Measurements from ENCODE around the gene CAPZB.
A peak's percentile ranks its signal among the peaks of the same experiment; 100 is the strongest.

CAPZB gene

GRCh38 chr1:19330449-19331135 lies 154.7 kb downstream of the CAPZB start:
- no peak for DNase-seq (ENCODE audit: low read depth in 2 of 2)

GRCh38 chr1:19329611-19330010 lies 155.7 kb downstream of the CAPZB start:
- DNase-seq (ENCODE audit: low read depth in 2 of 2): no peak

- DNase-seq (ENCODE audit: low read depth in 2 of 2): no peak
Measured at GRCh38 chr1:19329188-19329587, 156.2 kb downstream of the CAPZB start.

- no peak for DNase-seq (ENCODE audit: low read depth in 2 of 2)
Measured at GRCh38 chr1:19328486-19328885, 156.9 kb downstream of the CAPZB start.

- DNase-seq (ENCODE audit: low read depth in 2 of 2): no peak
Measured at GRCh38 chr1:19327736-19328135, 157.6 kb downstream of the CAPZB start.

- DNase-seq (ENCODE audit: low read depth in 2 of 2): no peak
Measured at GRCh38 chr1:19327301-19327700, 158.0 kb downstream of the CAPZB start.

GRCh38 chr1:19326748-19327065 lies 158.6 kb downstream of the CAPZB start:
- DNase-seq (ENCODE audit: low read depth in 2 of 2): no peak

- DNase-seq (ENCODE audit: low read depth in 2 of 2): no peak
Measured at GRCh38 chr1:19325958-19326747, 159.2 kb downstream of the CAPZB start.

GRCh38 chr1:19325368-19325957 lies 159.9 kb downstream of the CAPZB start:
- DNase-seq (ENCODE audit: low read depth in 2 of 2): no peak

GRCh38 chr1:19324665-19324990 lies 160.7 kb downstream of the CAPZB start:
- DNase-seq (ENCODE audit: low read depth in 2 of 2): no peak

- DNase-seq (ENCODE audit: low read depth in 2 of 2): no peak
Measured at GRCh38 chr1:19323987-19324664, 161.2 kb downstream of the CAPZB start.

- DNase-seq (ENCODE audit: low read depth in 2 of 2): no peak
Measured at GRCh38 chr1:19322481-19322880, 162.9 kb downstream of the CAPZB start.

- DNase-seq (ENCODE audit: low read depth in 2 of 2): no peak
Measured at GRCh38 chr1:19321071-19321470, 164.3 kb downstream of the CAPZB start.

GRCh38 chr1:19319196-19319595 lies 166.1 kb downstream of the CAPZB start:
- DNase-seq (ENCODE audit: low read depth in 2 of 2): no peak

GRCh38 chr1:19317126-19317910 lies 168.0 kb downstream of the CAPZB start:
- DNase-seq (ENCODE audit: low read depth in 2 of 2): no peak

- DNase-seq (ENCODE audit: low read depth in 2 of 2): no peak
Measured at GRCh38 chr1:19315378-19316198, 169.8 kb downstream of the CAPZB start.

GRCh38 chr1:19313961-19314882 lies 171.1 kb downstream of the CAPZB start:
- DNase-seq (ENCODE audit: low read depth in 2 of 2): no peak

- DNase-seq (ENCODE audit: low read depth in 2 of 2): no peak
Measured at GRCh38 chr1:19313636-19313959, 171.7 kb downstream of the CAPZB start.

GRCh38 chr1:19312782-19313635 lies 172.3 kb downstream of the CAPZB start:
- peak in 1 of 2 donors; percentile 26 for DNase-seq (ENCODE audit: low read depth in 2 of 2)

All from stimulated activated CD8-positive, alpha-beta memory T cell treated with anti-CD3 and anti-CD28 coated beads, Interleukin-2, amount 100 ng/mL, for 48 hours (primary cell).